HG03565 (cell line): ENCODE data around the gene CCDC198.
A peak's percentile ranks its signal among the peaks of the same experiment; 100 is the strongest.

Experiments
- ATAC-seq: cut with Tn5 transposase; IDR thresholded peaks from one replicate; pipeline ENCODE4 v1.9.1; 2021; ENCODE audit warnings: mild to moderate bottlenecking, moderate library complexity; ENCODE audit not compliant: unreplicated experiment

The CCDC198 gene

GRCh38 chr14:57464008-57464730 lies 29.5 kb downstream of the CCDC198 start:
- peak; percentile 53 for ATAC-seq

- no peak for ATAC-seq
Measured at GRCh38 chr14:57462551-57462950, 31.1 kb downstream of the CCDC198 start.

GRCh38 chr14:57461777-57462320 lies 31.8 kb downstream of the CCDC198 start:
- no peak for ATAC-seq

GRCh38 chr14:57435923-57436322 lies 57.7 kb downstream of the CCDC198 start:
- ATAC-seq, result no peak

GRCh38 chr14:57420986-57421385 lies 72.7 kb downstream of the CCDC198 start:
- no peak for ATAC-seq

GRCh38 chr14:57420033-57420432 lies 73.6 kb downstream of the CCDC198 start:
- ATAC-seq, result no peak
